ENCODE results near the gene ECM2. TPM values are rescaled to one million over a fixed set of nuclear protein-coding genes. Genes with fewer than 3 reads are reported as not detected.

ECM2 gene
- total RNA-seq, 1 experiment from 2014 or later, result not detected

DNA sequence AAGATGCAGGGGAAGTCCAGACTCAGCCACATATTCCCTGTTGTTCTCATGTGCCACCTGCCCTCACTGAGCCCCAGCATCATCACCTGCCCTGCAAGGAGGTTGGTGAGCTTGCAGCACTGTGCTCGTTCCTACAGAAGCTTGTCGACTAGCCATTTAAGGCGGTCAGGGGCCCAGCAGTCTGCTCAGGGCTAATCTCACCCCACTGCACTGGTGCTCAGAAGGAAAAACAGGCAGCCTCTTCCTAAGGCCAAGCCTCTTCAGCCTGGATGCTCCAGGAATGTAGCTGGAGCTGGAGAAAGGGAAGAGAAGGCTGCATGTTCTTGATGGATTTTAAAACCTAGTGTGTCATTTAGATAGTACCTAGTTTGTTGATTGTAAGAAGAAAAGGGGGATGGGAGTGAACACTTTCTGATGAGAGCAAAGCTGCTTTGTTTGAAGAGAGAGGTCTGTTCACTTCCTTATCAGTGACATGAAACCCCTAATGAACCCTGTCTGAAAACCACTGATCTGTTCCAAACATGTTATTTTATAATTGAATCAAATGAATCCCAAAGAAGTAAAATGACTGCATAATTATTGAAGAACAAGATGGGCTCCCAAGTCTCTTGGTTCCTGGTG lies 42.9 kb downstream of the ECM2 start:
- no peak overlapping the region for H3T11ph ChIP-seq (ENCODE audit: low read length)
- no peaks in the 10 kb centered on the region for H3K23me2 ChIP-seq (ENCODE audit: insufficient read length, low read depth, low read length, poor library complexity, severe bottlenecking)
- Mint-ChIP-seq H3K27me3 (ENCODE audit: low read depth) (no peaks in the 10 kb centered on the region), H3K4me1 (peaks cover 0 to 3% of the 10 kb centered on the region in 2 experiments; a peak in 2 of 4 replicates), H3K27ac (no peak overlapping the region; a peak in 1 of 7 replicates), H3K36me3 (ENCODE audit: insufficient read depth in 1 of 3, low read depth in 3 of 3) (no peaks in the 10 kb centered on the region; a peak in 1 of 7 replicates), H3K4me3 (no peak overlapping the region), H3K9me3 (no peaks in the 10 kb centered on the region)
- H3K79me1 ChIP-seq (ENCODE audit: insufficient read depth, low read depth, low read length, poor library complexity, severe bottlenecking), result no peaks in the 10 kb centered on the region
- H3K4me1 ChIP-seq (ENCODE audit: insufficient read depth, low read length), result no peaks in the 10 kb centered on the region; the same call in 1 of the 2 replicates
- no peak overlapping the region for H2BK15ac ChIP-seq (ENCODE audit: low read depth, low read length)
- no peaks in the 10 kb centered on the region for H3K79me2 ChIP-seq (ENCODE audit: insufficient read depth, low read length)
- H2AK5ac ChIP-seq (ENCODE audit: insufficient read length, low read length), result no peak overlapping the region
- no peak for DNase-seq
- H3K56ac ChIP-seq (ENCODE audit: insufficient read length, low read depth, low read length), result no peak overlapping the region
- no peak overlapping the region for H3K9ac ChIP-seq (ENCODE audit: extremely low read depth, insufficient read length, low read length)
- no peak overlapping the region for H3K4me2 ChIP-seq (ENCODE audit: insufficient read depth, insufficient read length, low read length)
- no peak overlapping the region for H4K91ac ChIP-seq (ENCODE audit: insufficient read length, low read depth, low read length)
- H3K23ac ChIP-seq (ENCODE audit: insufficient read length, low read depth, low read length), result no peak overlapping the region
- no peaks in the 10 kb centered on the region for H3K27me3 ChIP-seq (ENCODE audit: insufficient read depth, low read length)
- TF ChIP-seq, protein P1, sequence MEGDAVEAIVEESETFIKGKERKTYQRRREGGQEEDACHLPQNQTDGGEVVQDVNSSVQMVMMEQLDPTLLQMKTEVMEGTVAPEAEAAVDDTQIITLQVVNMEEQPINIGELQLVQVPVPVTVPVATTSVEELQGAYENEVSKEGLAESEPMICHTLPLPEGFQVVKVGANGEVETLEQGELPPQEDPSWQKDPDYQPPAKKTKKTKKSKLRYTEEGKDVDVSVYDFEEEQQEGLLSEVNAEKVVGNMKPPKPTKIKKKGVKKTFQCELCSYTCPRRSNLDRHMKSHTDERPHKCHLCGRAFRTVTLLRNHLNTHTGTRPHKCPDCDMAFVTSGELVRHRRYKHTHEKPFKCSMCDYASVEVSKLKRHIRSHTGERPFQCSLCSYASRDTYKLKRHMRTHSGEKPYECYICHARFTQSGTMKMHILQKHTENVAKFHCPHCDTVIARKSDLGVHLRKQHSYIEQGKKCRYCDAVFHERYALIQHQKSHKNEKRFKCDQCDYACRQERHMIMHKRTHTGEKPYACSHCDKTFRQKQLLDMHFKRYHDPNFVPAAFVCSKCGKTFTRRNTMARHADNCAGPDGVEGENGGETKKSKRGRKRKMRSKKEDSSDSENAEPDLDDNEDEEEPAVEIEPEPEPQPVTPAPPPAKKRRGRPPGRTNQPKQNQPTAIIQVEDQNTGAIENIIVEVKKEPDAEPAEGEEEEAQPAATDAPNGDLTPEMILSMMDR (conservative IDR thresholded peaks at IDR 0.05), result no peak
- H2BK12ac ChIP-seq (ENCODE audit: insufficient read length, low read depth, low read length), result no peak overlapping the region
- H3K14ac ChIP-seq (ENCODE audit: insufficient read depth, low read length), result peak overlapping the region; percentile 8; the same call in 1 of the 2 replicates
- H2BK5ac ChIP-seq (ENCODE audit: insufficient read length, low read length), result no peak overlapping the region
- no peak overlapping the region for H2BK20ac ChIP-seq (ENCODE audit: low read depth, low read length, poor library complexity, severe bottlenecking)
- no peak overlapping the region for H2AFZ ChIP-seq (ENCODE audit: low read length)
- no peak overlapping the region for H4K5ac ChIP-seq (ENCODE audit: insufficient read length, low read depth, low read length)
- no CpG with 5 or more reads among the region's 3 CpGs for WGBS (ENCODE audit: extremely low coverage, insufficient read length, low lambda C conversion rate)
- no peak overlapping the region for H3K18ac ChIP-seq (ENCODE audit: insufficient read length, low read depth, low read length)
- H3K27ac ChIP-seq (ENCODE audit: insufficient read length, low read depth, low read length), result no peak overlapping the region
- H4K8ac ChIP-seq (replicated peaks; ENCODE audit: insufficient read length, low read depth, low read length), result no peak overlapping the region
- no peak overlapping the region for H2BK120ac ChIP-seq (ENCODE audit: low read depth, low read length, poor library complexity, severe bottlenecking)
- H3K9me3 ChIP-seq (ENCODE audit: control insufficient read depth, low read depth, low read length), result no peaks in the 10 kb centered on the region
- no peaks in the 10 kb centered on the region for H4K20me1 ChIP-seq (ENCODE audit: control insufficient read depth, insufficient read depth, insufficient read length)
- H3K4ac ChIP-seq (ENCODE audit: low read depth, low read length), result no peak overlapping the region
